ENCODE data around the gene DAD1. TPM values are rescaled to one million over a fixed set of nuclear protein-coding genes. Genes with fewer than 3 reads are reported as not detected.

DAD1 gene
- total and polyA plus RNA-seq, 2 of the 8 experiments (the other 6 are each of a cell fraction or from before 2014, with no cell fraction given) = 131 to 440 TPM

GRCh38 chr14:22596354-22596879 lies 7.4 kb upstream of the DAD1 start:
- Histone ChIP-seq H3K14ac (ENCODE audit: insufficient read length) (no peak overlapping the region), H2BK12ac (ENCODE audit: low read depth, low read length) (no peak overlapping the region), H3K27me3 (replicated peaks in 1 of 4; ENCODE audit: control insufficient read depth in 3 of 4, extremely low read depth in 1 of 4, insufficient read depth in 3 of 4, low read length in 3 of 4) (no peaks in the 10 kb centered on the region), H3K23ac (ENCODE audit: insufficient read length) (no peak overlapping the region), H3K4me3 (ENCODE audit: extremely low read depth in 1 of 4, insufficient read depth in 2 of 4, low read depth in 3 of 4, low read length in 4 of 4) (no peak overlapping the region), H2BK5ac (ENCODE audit: low read depth, low read length) (no peak overlapping the region), H2AFZ (ENCODE audit: low read length) (no peak overlapping the region), H3K23me2 (ENCODE audit: low read depth, low read length) (peaks cover 4% of the 10 kb centered on the region; the same call in 1 of the 2 replicates), H3K79me2 (ENCODE audit: control insufficient read depth in 1 of 2, insufficient read depth in 2 of 2, low read length in 2 of 2) (peaks cover 3 to 17% of the 10 kb centered on the region in 2 experiments), H3K4ac (replicated peaks; ENCODE audit: insufficient read length, low read depth, low read length) (no peak overlapping the region), H2BK120ac (replicated peaks; ENCODE audit: low read depth, low read length) (no peak overlapping the region), H3K4me1 (replicated peaks in 1 of 4; ENCODE audit: control insufficient read depth in 3 of 4, insufficient read depth in 4 of 4, low read length in 3 of 4) (peaks cover 2 to 10% (median 6%) of the 10 kb centered on the region in 4 experiments; a peak in 5 of 7 replicates), H4K91ac (replicated peaks; ENCODE audit: insufficient read length, low read length) (no peak overlapping the region), H3K27ac (ENCODE audit: low read depth, low read length) (no peak overlapping the region), H2AK5ac (ENCODE audit: low read depth, low read length) (no peak overlapping the region), H4K8ac (ENCODE audit: extremely low read depth, insufficient read depth, low read length) (no peak overlapping the region), H2BK15ac (ENCODE audit: low read length) (no peak overlapping the region), H3K9ac (replicated peaks in 1 of 4; ENCODE audit: extremely low read depth in 1 of 4, low read depth in 3 of 4, low read length in 3 of 4) (no peak overlapping the region), H3K56ac (replicated peaks; ENCODE audit: insufficient read length, low read depth, low read length) (no peak overlapping the region), H3K36me3 (ENCODE audit: control insufficient read depth in 2 of 4, insufficient read depth in 4 of 4, low read length in 3 of 4) (peaks cover 0 to under 1% (median 0%) of the 10 kb centered on the region in 4 experiments; a peak in 2 of 8 replicates), H4K5ac (ENCODE audit: insufficient read length, low read depth, low read length) (no peak overlapping the region), H3K79me1 (ENCODE audit: low read depth, low read length) (peaks cover under 1% of the 10 kb centered on the region; the same call in 1 of the 2 replicates), H3K9me3 (ENCODE audit: insufficient read depth in 2 of 2, low read depth in 1 of 2, low read length in 1 of 2) (no peaks in the 10 kb centered on the region), H3K18ac (ENCODE audit: extremely low read depth, low read length) (no peak overlapping the region), H3K4me2 (ENCODE audit: insufficient read depth in 1 of 2, low read depth in 2 of 2, low read length in 2 of 2) (no peak overlapping the region; a peak in 1 of 4 replicates), H2BK20ac (ENCODE audit: low read length) (no peak overlapping the region), H4K20me1 (replicated peaks in 1 of 2; ENCODE audit: control insufficient read depth in 1 of 2, insufficient read depth in 2 of 2, low read length in 2 of 2) (peaks cover 0 to 2% of the 10 kb centered on the region in 2 experiments)
- ChIA-PET CTCF (ENCODE audit: partially characterized antibody) (interaction anchor here (0.7 to 5.2 kb wide), 6 partner anchors 10 to 979 kb away, joined by 3 to 29 read pairs (median 3); no protein-coding TSS in a partner anchor), POLR2A (ENCODE audit: partially characterized antibody) (no interaction called here)
- no peak for DNase-seq (ENCODE audit: low read depth in 1 of 2, low spot score in 2 of 2)
- WGBS, 2 experiments (ENCODE audit: extremely low coverage in 1 of 2, insufficient coverage in 1 of 2, insufficient read length in 1 of 2, insufficient replicate concordance in 2 of 2, low coverage in 1 of 2, low lambda C conversion rate in 2 of 2, missing lambda C conversion rate in 1 of 2) = 76% methylated on average over 3 of the region's 3 CpGs; no CpG with 5 or more reads in 1 of the 2 experiments
- TF ChIP-seq NANOG (IDR thresholded peaks at IDR 0.05; ENCODE audit: insufficient read depth, low read depth, low read length, poor library complexity, severe bottlenecking) (no peak), HDAC2 (IDR thresholded peaks at IDR 0.05; ENCODE audit: borderline replicate concordance in 1 of 2, low read depth in 2 of 2, low read length in 2 of 2) (no peak), SIX5 (IDR thresholded peaks at IDR 0.05; ENCODE audit: low read depth, low read length) (no peak), KDM1A (IDR thresholded peaks at IDR 0.05; ENCODE audit: borderline replicate concordance, low read length) (no peak), TAF1 (IDR thresholded peaks at IDR 0.05; ENCODE audit: low read depth, low read length) (no peak), JUND (IDR thresholded peaks at IDR 0.05; ENCODE audit: low read length) (no peak), ATF2 (IDR thresholded peaks at IDR 0.05; ENCODE audit: low read length) (no peak)
- FAIRE-seq = no peak
